Hepatic stellate cell (primary cell): Measurements from ENCODE around the gene MUC7.
A peak's percentile ranks its signal among the peaks of the same experiment; 100 is the strongest.
"Not testable (repeated sequence)": the region's sequence is repeated elsewhere in the genome, so short reads cannot be mapped to it uniquely, and the experiment has no call there.

ENCODE experiments used
- DNase-seq: peaks from one replicate; pipeline ENCODE4 v3.0.0; 2011; ENCODE audit warnings: low spot score

MUC7 gene

DNA sequence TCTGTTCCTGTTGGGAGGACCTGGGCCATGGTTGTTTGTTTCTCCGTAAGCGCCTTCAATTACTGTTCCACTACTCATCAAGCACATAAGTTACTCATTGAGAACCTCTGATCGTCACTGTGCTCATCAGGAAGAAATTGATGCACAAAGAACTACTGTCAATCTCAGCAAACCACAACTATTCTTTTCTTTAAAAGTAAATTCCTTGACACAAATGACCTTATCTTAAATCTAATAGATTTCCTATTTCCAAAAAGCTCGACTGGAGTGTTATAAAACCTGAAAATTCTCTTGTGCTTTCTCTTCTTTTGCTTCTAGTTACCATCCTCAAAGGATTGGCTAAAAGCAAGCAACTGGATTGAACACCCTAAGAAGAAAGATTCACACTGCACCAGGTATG lies at the start of gene MUC7:
MUC7 (plus strand) TSS at position 301 of the 400 bp plus-strand sequence. CDS start 1,825 bp downstream, outside the sequence.
- DNase-seq, result no peak

DNA sequence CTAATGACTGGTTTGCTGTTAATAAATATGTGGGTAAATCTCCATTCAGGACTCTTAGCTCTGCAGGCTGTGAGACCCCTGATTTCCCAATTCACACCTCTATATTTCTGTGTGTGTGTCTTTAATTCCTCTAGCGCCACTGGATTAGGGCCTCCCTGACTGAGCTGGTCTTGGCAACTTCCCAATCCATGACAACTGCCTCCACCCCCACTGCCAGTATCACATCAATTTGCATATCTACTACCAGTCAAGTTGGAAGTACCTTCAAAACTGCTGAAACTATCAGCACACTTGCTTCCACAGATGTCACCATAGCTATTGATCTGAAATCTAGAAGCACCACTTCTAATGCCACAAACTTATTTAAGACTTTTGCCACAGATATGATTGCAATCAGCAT lies 46.7 kb upstream of the MUC7 start:
- DNase-seq, result no peak

DNA sequence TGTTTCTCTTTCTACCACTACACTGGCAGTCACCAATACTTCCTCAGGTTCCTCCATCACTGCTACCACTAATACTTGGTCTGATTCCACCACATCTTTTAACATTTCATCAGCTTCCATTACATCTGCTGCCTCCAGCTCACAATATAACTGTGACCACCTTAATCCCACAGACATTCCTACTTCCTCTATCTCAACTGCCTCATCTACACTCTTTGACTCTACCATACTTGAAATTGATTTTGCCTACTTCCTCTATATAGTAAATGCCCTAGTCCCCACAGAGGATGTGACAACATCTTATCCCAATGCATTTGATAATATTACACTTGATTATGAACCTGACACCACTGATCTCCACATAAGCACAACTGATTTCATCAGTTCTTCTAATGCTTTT lies 45.2 kb upstream of the MUC7 start:
- DNase-seq, result no peak

GRCh38 chr4:70437197-70437596 lies 34.8 kb upstream of the MUC7 start:
- DNase-seq, result no peak

DNA sequence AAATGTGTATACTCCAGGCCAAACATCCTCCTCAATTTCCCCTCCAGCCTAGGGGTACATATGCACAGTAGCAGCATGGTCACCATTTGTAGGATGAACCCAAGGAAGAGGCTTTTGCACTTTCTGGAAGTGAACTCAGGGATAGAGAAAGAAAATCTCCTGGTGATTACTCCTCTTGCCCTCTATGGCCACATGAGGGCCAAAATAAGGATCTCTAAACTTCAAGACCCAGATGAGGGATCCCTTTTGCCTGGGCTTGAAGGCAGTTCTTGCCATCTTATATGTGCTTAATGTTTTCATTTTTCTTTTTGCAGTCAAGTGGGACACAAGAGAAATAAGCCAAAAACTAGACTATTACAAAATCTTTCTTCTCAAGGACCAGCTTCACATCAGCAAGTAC lies 29.5 kb upstream of the MUC7 start:
- DNase-seq, result no peak

- DNase-seq, result no peak
Measured at GRCh38 chr4:70443329-70443728, 28.7 kb upstream of the MUC7 start.

DNA sequence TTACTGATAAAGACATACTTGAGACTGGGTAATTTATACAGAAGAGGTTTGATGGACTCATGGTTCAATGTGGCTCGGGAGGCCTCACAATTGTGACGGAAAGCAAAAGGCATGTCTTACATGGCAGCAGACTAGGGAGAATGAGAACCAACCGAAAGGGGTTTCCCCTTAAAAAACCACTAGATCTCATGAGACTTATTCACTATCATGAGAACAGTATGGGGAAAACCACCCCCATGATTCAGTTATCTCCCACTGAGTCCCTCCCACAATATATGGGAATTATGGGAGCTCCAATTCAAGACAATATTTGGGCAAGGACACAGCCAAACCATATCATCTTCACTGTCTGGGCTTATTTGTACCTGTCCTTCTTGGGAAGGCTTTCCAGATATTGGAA lies 22.8 kb upstream of the MUC7 start:
- no peak for DNase-seq

- no peak for DNase-seq
Measured at GRCh38 chr4:70452946-70453345, 19.1 kb upstream of the MUC7 start.

GRCh38 chr4:70463335-70463734 lies 8.7 kb upstream of the MUC7 start:
- DNase-seq, result no peak

- peak; percentile 7 for DNase-seq
Measured at GRCh38 chr4:70473679-70474078, 1.7 kb downstream of the MUC7 start.

DNA sequence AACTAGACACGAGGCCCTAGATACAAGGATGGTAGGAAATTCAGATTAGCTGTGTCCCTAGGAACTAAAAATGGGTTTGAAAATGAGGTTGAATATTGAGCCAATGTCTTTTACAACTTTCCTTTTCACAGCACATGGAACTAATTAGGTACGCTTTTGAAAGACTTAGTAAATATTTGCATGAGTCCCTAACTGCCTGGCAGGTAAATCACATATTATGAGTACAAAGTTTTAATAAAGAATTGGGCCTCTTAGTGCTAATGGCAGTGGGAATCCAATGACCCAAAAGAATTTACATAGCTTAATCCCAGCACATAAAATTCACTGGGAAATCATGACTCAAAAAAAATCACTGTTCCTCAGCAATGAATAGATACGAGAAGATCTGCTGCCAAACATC lies 16.8 kb downstream of the MUC7 start:
- no peak for DNase-seq

- DNase-seq, result no peak
Measured at GRCh38 chr4:70496231-70496630, 24.2 kb downstream of the MUC7 start.

DNA sequence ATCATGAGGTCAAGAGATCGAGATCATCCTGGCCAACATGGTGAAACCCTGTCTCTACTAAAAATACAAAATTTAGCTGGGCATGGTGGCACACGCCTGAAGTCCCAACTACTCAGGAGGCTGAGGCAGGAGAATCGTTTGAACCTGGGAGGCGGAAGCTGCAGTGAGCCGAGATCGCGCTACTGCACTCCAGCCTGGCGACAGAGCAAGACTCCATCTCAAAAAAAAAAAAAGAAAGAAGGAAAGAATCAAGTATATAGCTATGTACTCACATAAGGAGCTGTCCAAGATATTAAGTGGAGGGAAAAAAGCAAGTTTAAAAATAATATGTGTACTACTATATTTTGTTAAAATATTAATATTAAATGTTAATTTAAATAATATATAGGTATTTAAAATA lies 29.8 kb downstream of the MUC7 start:
- DNase-seq, result not testable (repeated sequence)

- DNase-seq, result no peak
Measured at GRCh38 chr4:70504733-70505132, 32.7 kb downstream of the MUC7 start.

DNA sequence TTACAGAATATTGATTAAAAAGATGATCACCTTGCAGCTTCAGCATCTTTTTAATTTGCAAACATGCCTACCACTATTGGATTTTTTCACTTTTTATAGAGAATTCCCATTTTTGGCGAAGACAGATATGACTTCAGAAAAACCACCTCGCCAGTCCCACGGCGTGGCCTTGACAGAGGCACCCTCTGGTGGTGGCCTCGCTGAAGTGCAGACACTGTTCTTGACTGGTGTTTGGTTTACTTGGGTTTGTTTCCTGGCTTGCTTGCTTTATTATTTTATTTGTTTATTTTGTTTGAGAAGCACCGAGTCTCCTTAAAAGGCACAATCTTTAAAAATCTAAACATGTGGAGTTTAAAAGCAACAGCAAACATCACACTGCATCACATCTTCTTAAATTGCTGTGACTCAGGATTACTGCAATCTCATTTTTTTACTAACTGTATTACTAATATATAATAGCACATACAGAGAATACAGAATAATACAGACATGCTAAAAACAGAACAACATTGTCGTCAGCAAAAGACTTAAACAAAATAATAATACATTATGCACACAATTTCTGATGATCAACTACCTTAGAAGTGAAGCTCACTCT lies 33.3 kb downstream of the MUC7 start:
- peak; percentile 19 for DNase-seq

GRCh38 chr4:70508801-70509200 lies 36.8 kb downstream of the MUC7 start:
- DNase-seq, result no peak

DNA sequence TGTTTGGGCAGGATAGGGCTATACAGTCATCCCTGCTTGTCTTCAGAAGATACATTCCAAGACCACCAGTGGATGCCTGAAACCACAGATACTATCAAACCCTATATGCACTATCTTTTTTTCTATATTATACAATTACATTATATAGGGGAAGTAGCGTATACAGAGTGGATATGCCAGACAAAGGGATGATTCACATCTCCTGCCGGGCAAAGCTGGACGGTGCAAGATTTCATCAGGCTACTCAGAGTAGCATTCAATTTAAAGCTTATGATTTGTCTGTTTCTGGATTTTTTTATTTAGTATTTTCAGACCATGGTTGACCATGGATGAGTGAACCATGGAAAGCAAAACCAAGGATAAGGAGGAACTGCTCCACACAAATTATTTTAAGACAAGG lies 39.4 kb downstream of the MUC7 start:
- DNase-seq, result no peak

GRCh38 chr4:70515367-70516250 lies 43.6 kb downstream of the MUC7 start:
- DNase-seq, result no peak

DNA sequence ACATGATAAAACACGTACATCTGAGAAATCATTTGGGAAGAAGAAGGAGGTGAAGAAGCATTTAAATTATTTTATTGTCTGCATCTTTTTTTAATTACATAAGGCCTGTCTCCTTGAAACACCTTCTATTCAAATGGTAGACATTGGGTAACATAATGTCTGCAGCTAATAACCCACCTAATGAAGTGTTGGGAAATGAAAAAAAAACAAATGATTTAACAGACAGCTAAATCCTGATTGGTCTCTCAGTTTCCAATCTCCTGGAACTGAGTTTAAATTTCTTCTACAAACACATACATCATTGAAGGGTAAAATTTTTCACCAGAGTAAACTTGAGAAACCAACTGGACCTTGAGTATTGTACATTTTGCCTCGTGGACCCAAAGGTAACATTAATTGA lies 46.3 kb downstream of the MUC7 start, which contains the start of gene AMTN:
AMTN (plus strand) TSS at position 301 of the 400 bp plus-strand sequence. CDS start 209 bp downstream, outside the sequence.
- DNase-seq, result no peak

GRCh38 chr4:70518716-70519115 lies 46.7 kb downstream of the MUC7 start:
- DNase-seq, result no peak

DNA sequence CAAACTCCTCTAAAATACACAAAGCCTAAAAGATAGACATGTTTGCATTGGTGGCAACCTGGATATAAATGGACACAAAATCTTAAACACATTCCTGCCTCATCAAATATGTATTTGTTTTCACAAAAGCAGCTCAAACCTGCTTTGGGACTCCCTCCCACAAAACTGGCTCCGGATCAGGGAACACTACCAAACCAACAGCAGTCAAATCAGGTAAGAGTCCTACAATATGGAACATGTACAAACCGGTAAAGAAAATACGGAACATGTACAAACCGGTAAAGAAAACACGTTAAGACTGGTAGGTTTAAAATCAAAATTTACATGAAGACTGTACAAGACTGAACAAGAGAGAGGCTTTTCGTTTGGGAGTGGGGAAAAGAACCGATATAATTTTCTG lies 50.6 kb downstream of the MUC7 start:
- DNase-seq, result no peak

DNA sequence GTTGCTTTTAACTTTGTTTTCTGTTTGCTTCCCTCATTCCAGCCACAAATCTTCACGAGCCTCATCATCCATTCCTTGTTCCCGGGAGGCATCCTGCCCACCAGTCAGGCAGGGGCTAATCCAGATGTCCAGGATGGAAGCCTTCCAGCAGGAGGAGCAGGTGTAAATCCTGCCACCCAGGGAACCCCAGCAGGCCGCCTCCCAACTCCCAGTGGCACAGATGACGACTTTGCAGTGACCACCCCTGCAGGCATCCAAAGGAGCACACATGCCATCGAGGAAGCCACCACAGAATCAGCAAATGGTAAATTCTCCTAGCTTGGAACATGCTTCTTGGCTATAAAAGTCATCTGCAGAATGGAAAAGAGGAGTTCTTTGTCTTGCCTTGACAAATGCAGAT lies 59.0 kb downstream of the MUC7 start:
- DNase-seq, result no peak

DNA sequence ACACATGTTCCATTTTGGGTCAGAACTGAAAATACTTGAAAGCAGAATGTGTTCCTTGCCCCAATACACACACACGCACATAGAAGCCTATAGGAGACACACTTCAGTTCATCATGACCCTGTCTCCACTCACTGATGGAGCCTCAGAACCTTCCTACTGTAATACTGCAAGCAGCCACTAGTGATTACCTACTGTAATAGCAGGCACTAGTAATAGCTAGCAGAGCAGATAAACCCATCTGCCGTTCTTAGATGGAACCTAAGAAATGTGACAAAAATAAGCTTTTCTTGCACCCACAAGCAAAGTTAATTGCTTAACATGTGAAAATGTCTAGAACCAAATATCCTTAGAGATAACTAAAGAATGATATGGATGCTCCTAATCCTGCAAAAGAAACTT lies 60.0 kb downstream of the MUC7 start:
- DNase-seq, result no peak
